ENCODE results near the gene INA.

Gene INA

DNA sequence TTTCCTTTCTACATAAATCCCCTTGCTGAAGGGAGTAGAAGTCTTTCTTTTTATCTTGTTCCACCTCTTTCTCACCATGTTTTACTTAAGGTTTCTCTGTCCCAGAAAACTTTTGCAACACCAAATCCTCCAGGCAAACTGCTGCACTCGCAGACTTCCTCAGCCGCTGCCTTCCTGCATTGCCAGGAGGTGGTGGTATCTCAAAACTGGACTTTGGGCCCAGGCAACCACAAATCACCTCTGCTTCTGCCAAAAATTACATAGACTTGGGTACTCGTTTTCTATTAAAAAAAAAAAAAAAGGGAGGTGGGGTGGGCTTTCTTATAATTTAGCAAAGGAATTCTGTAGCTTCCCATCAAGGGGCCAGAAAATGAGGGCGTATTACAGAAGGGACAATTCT, 14.7 kb downstream of the INA start:
- no peak overlapping the region for H3K27ac Mint-ChIP-seq
- H3K36me3 Mint-ChIP-seq, result no peaks in the 10 kb centered on the region
- no peaks in the 10 kb centered on the region for H3K9me3 Mint-ChIP-seq
- H3K4me3 Mint-ChIP-seq, result no peak overlapping the region
- H3K27me3 Mint-ChIP-seq, result peaks cover 19% of the 10 kb centered on the region
- H3K4me1 Mint-ChIP-seq, result no peaks in the 10 kb centered on the region

DNA sequence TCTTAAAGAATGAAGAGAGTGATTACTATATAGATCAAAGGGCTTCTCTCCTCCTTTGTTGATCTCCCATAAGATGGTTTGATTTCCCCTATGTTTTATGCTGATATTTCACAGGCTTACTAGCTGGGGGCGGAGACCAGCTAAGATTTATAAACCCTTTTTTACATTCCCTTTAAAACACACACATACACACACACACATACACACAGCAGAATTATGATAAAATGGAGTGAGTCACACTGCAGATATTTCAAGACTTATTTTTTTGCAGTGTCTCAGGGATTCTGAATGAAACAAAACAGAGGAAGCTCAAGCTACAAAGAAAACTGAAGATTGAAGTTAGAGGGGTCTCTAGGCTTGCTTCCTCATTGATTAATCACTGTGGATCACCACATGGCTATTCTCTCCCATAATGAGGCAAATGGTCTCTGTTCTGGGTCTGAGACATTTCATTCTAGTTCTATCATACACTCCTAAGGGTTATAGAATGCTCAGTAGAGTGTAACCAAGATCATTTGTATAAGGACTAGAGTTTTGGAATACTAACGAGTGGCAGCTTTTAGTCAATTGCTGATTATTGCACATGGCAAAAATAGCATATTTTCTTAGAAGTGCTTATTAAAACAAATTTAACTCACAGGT, 18.6 kb downstream of the INA start:
- Mint-ChIP-seq H3K9me3 (no peaks in the 10 kb centered on the region), H3K4me3 (no peak overlapping the region), H3K36me3 (no peaks in the 10 kb centered on the region), H3K27me3 (peaks cover 4% of the 10 kb centered on the region), H3K4me1 (no peaks in the 10 kb centered on the region), H3K27ac (no peak overlapping the region)

DNA sequence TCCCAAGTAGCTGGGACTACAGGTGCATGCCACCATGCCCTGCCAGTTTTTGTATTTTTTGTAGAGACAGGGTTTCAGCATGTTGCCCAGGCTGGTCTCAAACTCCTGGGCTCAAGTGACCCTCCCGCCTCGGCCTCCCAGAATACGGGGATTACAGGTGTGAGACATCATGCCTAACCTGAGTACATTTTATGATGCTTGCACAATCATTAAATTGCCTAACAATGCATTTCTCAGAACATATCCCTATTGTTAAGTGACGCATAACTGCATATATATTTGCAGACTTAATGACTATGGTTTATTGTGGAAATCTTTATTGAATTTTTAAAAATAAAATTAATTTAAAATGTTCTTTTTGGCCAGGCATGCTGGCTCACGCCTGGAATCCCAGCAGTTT, 30.7 kb downstream of the INA start:
- no peak overlapping the region for H3K27ac Mint-ChIP-seq
- no peaks in the 10 kb centered on the region for H3K4me1 Mint-ChIP-seq
- H3K4me3 Mint-ChIP-seq, result no peak overlapping the region
- no peaks in the 10 kb centered on the region for H3K9me3 Mint-ChIP-seq
- H3K27me3 Mint-ChIP-seq, result no peaks in the 10 kb centered on the region
- peaks cover 6% of the 10 kb centered on the region for H3K36me3 Mint-ChIP-seq

- no peak overlapping the region for H3K27ac Mint-ChIP-seq
- peaks cover 7% of the 10 kb centered on the region for H3K36me3 Mint-ChIP-seq
- no peak overlapping the region for H3K4me3 Mint-ChIP-seq
- no peaks in the 10 kb centered on the region for H3K4me1 Mint-ChIP-seq
- H3K27me3 Mint-ChIP-seq, result no peaks in the 10 kb centered on the region
- H3K9me3 Mint-ChIP-seq, result no peaks in the 10 kb centered on the region
Observed at GRCh38 chr10:103310197-103310596, 33.3 kb downstream of the INA start.

DNA sequence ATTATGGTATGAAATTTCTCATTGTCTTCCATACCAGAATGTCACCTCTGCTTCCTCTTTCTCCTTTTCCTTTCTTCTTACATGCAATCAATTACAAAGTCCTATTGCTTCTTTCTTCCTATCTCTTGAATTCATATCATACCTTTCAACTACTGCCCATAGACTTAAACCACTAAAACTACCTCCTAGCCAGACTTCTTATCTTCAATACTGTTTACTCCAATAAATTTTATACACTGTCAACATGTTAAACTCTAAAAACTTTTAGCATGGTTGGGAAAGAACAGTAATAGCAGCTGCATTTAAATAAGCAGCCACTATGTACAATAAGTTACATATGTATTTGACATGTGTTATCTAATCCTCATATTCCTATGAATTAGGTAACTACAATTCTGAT, 39.1 kb downstream of the INA start:
- H3K4me3 Mint-ChIP-seq, result no peak overlapping the region
- no peaks in the 10 kb centered on the region for H3K27me3 Mint-ChIP-seq
- peaks cover 14% of the 10 kb centered on the region for H3K36me3 Mint-ChIP-seq
- no peaks in the 10 kb centered on the region for H3K4me1 Mint-ChIP-seq
- no peaks in the 10 kb centered on the region for H3K9me3 Mint-ChIP-seq
- H3K27ac Mint-ChIP-seq, result no peak overlapping the region

GRCh38 chr10:103327906-103328305, 51.0 kb downstream of the INA start:
- Mint-ChIP-seq H3K27ac (no peak overlapping the region), H3K9me3 (no peaks in the 10 kb centered on the region)

DNA sequence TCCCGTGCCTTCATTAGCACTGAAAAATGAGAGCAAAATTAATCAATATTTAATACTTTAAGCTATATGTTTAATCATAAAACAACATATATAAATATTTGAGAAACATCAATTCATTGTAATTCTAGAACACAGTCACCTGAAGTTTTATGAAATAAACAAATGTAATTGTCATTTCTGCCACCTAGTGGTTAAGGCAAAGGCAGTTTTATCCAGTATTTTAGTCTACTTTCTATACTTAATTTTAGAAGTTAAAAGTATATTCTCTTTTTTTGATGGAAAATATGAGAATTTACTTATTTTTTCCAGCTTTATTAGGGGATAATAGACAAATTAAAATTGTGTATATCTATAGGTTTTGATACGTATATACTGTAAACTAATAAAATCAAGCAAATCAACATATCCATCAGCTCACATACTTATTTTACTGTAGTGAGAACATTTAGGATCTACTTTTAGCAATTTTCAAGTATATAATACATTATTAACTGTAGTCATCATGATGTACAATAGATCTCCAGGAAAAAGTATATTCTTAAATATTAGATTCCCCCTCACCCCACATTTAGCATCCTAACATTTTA, 57.1 kb downstream of the INA start:
- Mint-ChIP-seq H3K9me3 (no peaks in the 10 kb centered on the region), H3K27me3 (no peaks in the 10 kb centered on the region), H3K36me3 (peaks cover 3% of the 10 kb centered on the region), H3K4me1 (no peaks in the 10 kb centered on the region), H3K4me3 (no peak overlapping the region), H3K27ac (no peak overlapping the region)

More at GRCh38 chr10:103327906-103328305, 51.0 kb downstream of the INA start:
- no peaks in the 10 kb centered on the region for H3K27me3 Mint-ChIP-seq
- peaks cover 6% of the 10 kb centered on the region for H3K36me3 Mint-ChIP-seq
- no peak overlapping the region for H3K4me3 Mint-ChIP-seq
- H3K4me1 Mint-ChIP-seq, result no peaks in the 10 kb centered on the region

DNA sequence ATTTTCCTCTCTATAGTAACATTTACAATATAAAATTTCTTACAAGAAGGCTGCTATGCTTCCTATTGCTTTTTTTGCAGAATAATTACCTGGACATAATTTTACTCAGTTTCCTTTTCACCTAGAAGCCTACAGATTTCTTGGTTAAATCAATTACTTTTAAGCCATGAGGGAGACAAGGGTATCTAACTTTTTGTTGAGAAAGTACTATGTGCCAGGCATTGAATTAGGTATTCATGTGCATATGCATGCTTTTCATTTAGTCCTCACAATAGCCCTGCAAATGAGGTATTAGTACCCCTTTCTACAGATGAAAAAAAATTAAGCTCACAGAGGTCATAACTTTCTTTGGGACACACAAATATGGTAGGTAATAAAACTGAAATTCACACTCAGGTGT, 57.6 kb downstream of the INA start:
- Mint-ChIP-seq H3K27ac (no peak overlapping the region), H3K4me3 (no peak overlapping the region), H3K36me3 (peaks cover 3% of the 10 kb centered on the region), H3K9me3 (no peaks in the 10 kb centered on the region), H3K27me3 (no peaks in the 10 kb centered on the region), H3K4me1 (no peaks in the 10 kb centered on the region)

GRCh38 chr10:103336370-103336769, 59.4 kb downstream of the INA start:
- Mint-ChIP-seq H3K36me3 (peaks cover 3% of the 10 kb centered on the region), H3K4me1 (no peaks in the 10 kb centered on the region), H3K4me3 (no peak overlapping the region), H3K9me3 (no peaks in the 10 kb centered on the region), H3K27ac (no peak overlapping the region), H3K27me3 (no peaks in the 10 kb centered on the region)

All from activated naive CD4-positive, alpha-beta T cell treated with anti-CD3 and anti-CD28 coated beads, Interleukin-2, amount 50 U/mL, for 24 hours (primary cell).